Loucy (cell line): ENCODE measurements around the gene KLHL6.

Experiments
- H2AFZ ChIP-seq: fragments of 200-600 bp; sonication (generic); 2 replicates; pipeline ENCODE4 v1.6.0; 2016; ENCODE audit warnings: antibody characterized with exemption, mild to moderate bottlenecking, low read length, moderate library complexity
- H3F3A ChIP-seq: fragments of 200-600 bp; 2 replicates; pipeline ENCODE4 v1.6.0; 2016; ENCODE audit warnings: antibody characterized with exemption, low read depth, mild to moderate bottlenecking
- H3K27me3 ChIP-seq: fragments of 200-600 bp; sonication (generic); 2 replicates; pipeline ENCODE4 v1.6.1; 2014; ENCODE audit warnings: low read length, mild to moderate bottlenecking; ENCODE audit not compliant: insufficient read depth, poor library complexity, severe bottlenecking
- H3K36me3 ChIP-seq: fragments of 200-600 bp; sonication (generic); 2 replicates; pipeline ENCODE4 v1.6.1; 2016; ENCODE audit warnings: low read length; ENCODE audit not compliant: insufficient read depth
- H3K4me1 ChIP-seq: fragments of 200-600 bp; sonication (generic); 2 replicates; pipeline ENCODE4 v1.5.1; 2014; ENCODE audit warnings: low read length, mild to moderate bottlenecking; ENCODE audit not compliant: insufficient read depth, poor library complexity, severe bottlenecking
- H3K4me2 ChIP-seq: fragments of 200-600 bp; sonication (generic); 2 replicates; pipeline ENCODE4 v1.6.0; 2014; ENCODE audit warnings: antibody characterized with exemption, low read length, low read depth, mild to moderate bottlenecking; ENCODE audit not compliant: poor library complexity, severe bottlenecking
- H3K4me3 ChIP-seq: fragments of 200-600 bp; sonication (generic); 2 replicates; pipeline ENCODE4 v1.5.1; 2014; ENCODE audit warnings: low read length, mild to moderate bottlenecking, mixed read lengths; ENCODE audit not compliant: poor library complexity, severe bottlenecking
- H3K79me2 ChIP-seq: fragments of 200-600 bp; sonication (generic); 2 replicates; pipeline ENCODE4 v1.6.1; 2014; ENCODE audit warnings: low read length; ENCODE audit not compliant: insufficient read depth
- H3K9ac ChIP-seq: fragments of 200-600 bp; sonication (generic); 2 replicates; pipeline ENCODE4 v1.6.0; 2014; ENCODE audit warnings: mild to moderate bottlenecking, low read depth, low read length, moderate library complexity; ENCODE audit not compliant: poor library complexity, severe bottlenecking
- H3K9me2 ChIP-seq: fragments of 200-600 bp; sonication (generic); replicated peaks from 2 replicates; pipeline ENCODE4 v1.6.1; 2016; ENCODE audit warnings: low read depth, low read length, mixed read lengths
- H3K9me3 ChIP-seq: fragments of 200-600 bp; sonication (generic); 2 replicates; pipeline ENCODE4 v1.6.1; 2014; ENCODE audit warnings: mild to moderate bottlenecking, antibody characterized with exemption, low read length, low read depth; ENCODE audit not compliant: insufficient read depth
- H4K20me1 ChIP-seq: fragments of 200-600 bp; sonication (generic); 2 replicates; pipeline ENCODE4 v1.6.0; 2014; ENCODE audit warnings: antibody characterized with exemption, low read length, mild to moderate bottlenecking; ENCODE audit not compliant: insufficient read depth, poor library complexity, severe bottlenecking
- CTCF ChIP-seq: fragments of 200-600 bp; sonication (generic); conservative IDR thresholded peaks from 2 replicates; pipeline ENCODE4 v1.5.1; 2014; ENCODE audit warnings: mild to moderate bottlenecking, antibody characterized with exemption, low read length
- EZH2phosphoT487 ChIP-seq: fragments of 200-600 bp; IDR thresholded peaks from 2 replicates; pipeline ENCODE4 v1.6.1; 2018; ENCODE audit warnings: antibody characterized with exemption, mild to moderate bottlenecking, moderate library complexity, borderline replicate concordance

KLHL6 gene

GRCh38 chr3:183490211-183490601 is 65.3 kb downstream of the KLHL6 start:
- Histone ChIP-seq H2AFZ (no peak overlapping the region), H3K4me3 (no peak overlapping the region), H3K4me1 (no peaks in the 10 kb centered on the region), H3K9me2 (no peaks in the 10 kb centered on the region), H3K79me2 (no peaks in the 10 kb centered on the region), H3K9me3 (no peaks in the 10 kb centered on the region), H3K36me3 (peaks cover 58% of the 10 kb centered on the region; the same call in 1 of the 2 replicates), H3K4me2 (no peak overlapping the region), H4K20me1 (no peaks in the 10 kb centered on the region), H3K9ac (no peak overlapping the region), H3K27me3 (no peaks in the 10 kb centered on the region), H3F3A (no peaks in the 10 kb centered on the region)
- TF ChIP-seq EZH2phosphoT487 (no peak), CTCF (no peak)

- Histone ChIP-seq H2AFZ (no peak overlapping the region), H3K36me3 (peaks cover 52% of the 10 kb centered on the region; the same call in 1 of the 2 replicates), H3K79me2 (no peaks in the 10 kb centered on the region), H3K4me2 (no peak overlapping the region), H3K27me3 (no peaks in the 10 kb centered on the region), H3K9me2 (no peaks in the 10 kb centered on the region), H3K4me1 (no peaks in the 10 kb centered on the region), H3K4me3 (no peak overlapping the region), H3K9ac (no peak overlapping the region), H3F3A (no peaks in the 10 kb centered on the region), H4K20me1 (no peaks in the 10 kb centered on the region), H3K9me3 (no peaks in the 10 kb centered on the region)
- TF ChIP-seq EZH2phosphoT487 (no peak), CTCF (no peak)
Observed at GRCh38 chr3:183489455-183490210, 65.9 kb downstream of the KLHL6 start.

GRCh38 chr3:183488343-183488742 is 67.2 kb downstream of the KLHL6 start:
- Histone ChIP-seq H2AFZ (no peak overlapping the region), H3K9me3 (no peaks in the 10 kb centered on the region), H3K4me1 (no peaks in the 10 kb centered on the region), H3K79me2 (no peaks in the 10 kb centered on the region), H3K4me3 (no peak overlapping the region), H3K4me2 (no peak overlapping the region), H4K20me1 (no peaks in the 10 kb centered on the region), H3K27me3 (no peaks in the 10 kb centered on the region), H3K9ac (no peak overlapping the region), H3K9me2 (no peaks in the 10 kb centered on the region), H3F3A (no peaks in the 10 kb centered on the region), H3K36me3 (peaks cover 39% of the 10 kb centered on the region; the same call in 1 of the 2 replicates)
- TF ChIP-seq CTCF (no peak), EZH2phosphoT487 (no peak)
